ENCODE data around the gene KLK2.

Gene KLK2

DNA sequence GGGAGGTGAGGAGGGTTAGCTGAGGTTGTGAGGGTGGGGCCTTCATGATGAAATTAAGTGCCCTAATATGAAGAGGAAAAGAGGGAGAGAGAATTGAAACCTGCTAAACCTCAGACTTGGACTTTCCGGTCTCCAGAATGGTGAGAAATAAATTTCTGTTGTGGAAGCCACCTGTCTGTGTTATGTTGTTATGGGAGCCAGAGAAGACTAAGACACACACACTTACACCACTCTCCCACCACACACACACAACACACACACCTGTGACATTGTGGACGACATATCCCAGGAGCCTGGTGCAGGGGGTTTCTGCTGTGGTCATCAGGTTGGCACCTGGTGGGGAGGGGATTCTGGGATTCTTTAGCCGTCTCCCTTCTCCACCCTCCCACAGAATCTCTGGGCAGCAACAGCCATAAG, 24.0 kb downstream of the KLK2 start:
- DNase-seq (ENCODE audit: low read depth in 2 of 2), result no peak
- H3K4me3 ChIP-seq (replicated peaks in 1 of 2; ENCODE audit: low read depth in 2 of 2, low read length in 2 of 2), result no peak overlapping the region
- TF ChIP-seq CTCF (IDR thresholded peaks at IDR 0.05; ENCODE audit: low read depth, low read length), result no peak

DNA sequence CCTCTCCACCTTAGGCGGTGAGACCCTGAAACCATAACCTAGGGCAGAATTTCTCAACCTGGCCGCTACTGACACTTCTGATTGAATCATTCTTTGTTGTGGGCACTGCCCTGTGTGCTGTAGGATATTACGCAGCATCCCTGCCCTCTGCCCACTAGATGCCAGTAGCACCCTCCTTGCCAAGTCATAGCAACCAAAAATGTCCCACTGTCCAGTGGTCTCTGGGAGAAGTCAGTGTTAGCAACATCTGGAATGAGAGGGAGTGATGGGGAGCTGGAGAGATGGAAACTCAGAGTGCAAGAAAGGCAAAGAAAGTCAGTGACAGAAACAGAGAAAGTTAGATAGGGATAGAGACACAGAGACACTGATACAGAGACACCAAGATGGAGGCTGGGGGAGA, 24.4 kb downstream of the KLK2 start:
- no peak for TF ChIP-seq CTCF (IDR thresholded peaks at IDR 0.05; ENCODE audit: low read depth, low read length)
- no peak for DNase-seq (ENCODE audit: low read depth in 2 of 2)
- no peak overlapping the region for H3K4me3 ChIP-seq (replicated peaks in 1 of 2; ENCODE audit: low read depth in 2 of 2, low read length in 2 of 2)

DNA sequence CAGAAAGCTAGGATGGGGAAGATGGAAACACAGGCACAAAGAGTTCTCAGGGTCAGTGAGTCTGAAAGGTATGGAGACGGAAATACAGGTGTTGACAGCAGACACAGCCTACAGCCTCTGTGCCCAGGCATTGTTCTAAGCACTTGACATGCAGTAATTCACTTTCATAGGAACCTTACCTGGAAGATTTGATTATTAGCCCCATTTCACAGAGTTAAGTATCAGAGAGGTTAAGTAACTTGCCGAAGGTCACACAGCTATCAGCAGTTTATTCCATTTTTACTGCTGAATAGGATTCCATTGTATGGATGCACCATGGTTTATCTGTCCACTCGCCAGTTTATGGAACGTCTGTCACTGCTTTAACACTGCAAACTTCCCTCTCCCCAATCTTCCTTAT, 24.8 kb downstream of the KLK2 start:
- no peak for DNase-seq (ENCODE audit: low read depth in 2 of 2)
- no peak for TF ChIP-seq CTCF (IDR thresholded peaks at IDR 0.05; ENCODE audit: low read depth, low read length)
- H3K4me3 ChIP-seq (replicated peaks in 1 of 2; ENCODE audit: low read depth in 2 of 2, low read length in 2 of 2), result no peak overlapping the region

- H3K4me3 ChIP-seq (replicated peaks in 1 of 2; ENCODE audit: low read depth in 2 of 2, low read length in 2 of 2), result no peak overlapping the region
- DNase-seq (ENCODE audit: low read depth in 2 of 2), result no peak
- TF ChIP-seq CTCF (IDR thresholded peaks at IDR 0.05; ENCODE audit: low read depth, low read length), result no peak
Observed at GRCh38 chr19:50899569-50899968, 26.3 kb downstream of the KLK2 start.

GRCh38 chr19:50902640-50903039, 29.4 kb downstream of the KLK2 start:
- DNase-seq (ENCODE audit: low read depth in 2 of 2), result no peak
- H3K4me3 ChIP-seq (replicated peaks in 1 of 2; ENCODE audit: low read depth in 2 of 2, low read length in 2 of 2), result no peak overlapping the region
- TF ChIP-seq CTCF (IDR thresholded peaks at IDR 0.05; ENCODE audit: low read depth, low read length), result no peak

GRCh38 chr19:50906217-50906616, 33.0 kb downstream of the KLK2 start:
- TF ChIP-seq CTCF (IDR thresholded peaks at IDR 0.05; ENCODE audit: low read depth, low read length), result peak; percentile 36
- DNase-seq (ENCODE audit: low read depth in 2 of 2), result peak in 1 of 2 donors; percentile 21
- no peak overlapping the region for H3K4me3 ChIP-seq (replicated peaks in 1 of 2; ENCODE audit: low read depth in 2 of 2, low read length in 2 of 2)

DNA sequence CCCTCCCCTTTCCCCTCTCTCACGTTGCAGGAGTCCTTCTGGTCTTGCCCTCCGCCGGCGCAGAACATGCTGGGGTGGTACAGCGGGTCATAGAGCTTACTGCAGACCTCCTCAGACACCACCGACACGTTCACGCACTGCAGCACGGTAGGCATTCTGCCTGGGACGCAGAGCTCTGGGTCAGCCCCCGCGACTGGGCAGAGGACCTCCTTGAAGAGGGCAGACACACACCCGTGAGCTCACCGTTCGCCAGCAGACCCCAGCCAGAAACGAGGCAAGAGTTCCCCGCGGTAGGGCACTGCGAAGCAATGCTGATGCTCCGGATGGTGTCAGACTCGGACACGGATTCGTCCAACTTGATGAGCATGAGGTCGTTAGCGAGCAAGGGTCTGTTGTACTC, 35.1 kb downstream of the KLK2 start:
- TF ChIP-seq CTCF (IDR thresholded peaks at IDR 0.05; ENCODE audit: low read depth, low read length), result no peak
- no peak overlapping the region for H3K4me3 ChIP-seq (replicated peaks in 1 of 2; ENCODE audit: low read depth in 2 of 2, low read length in 2 of 2)
- no peak for DNase-seq (ENCODE audit: low read depth in 2 of 2)

All from cardiac fibroblast (primary cell).